Mesothelial cell of epicardium (in vitro differentiated cells): ENCODE results near the gene NAPB. TPM values are rescaled to one million over a fixed set of nuclear protein-coding genes. Genes with fewer than 3 reads are reported as not detected.
A peak's percentile ranks its signal among the peaks of the same experiment; 100 is the strongest.

ENCODE experiments used
- DNase-seq, 2 experiments: peaks; one replicate each; pipeline ENCODE4 v3.0.0; 2021; ENCODE audit warnings: low spot score in 2 of 2; ENCODE audit not compliant: unreplicated experiment in 2 of 2
- H3K27ac Mint-ChIP-seq: 2 replicates; pipeline ENCODE4 v1.8.0; 2021; ENCODE audit warnings: mixed read lengths
- H3K27me3 Mint-ChIP-seq: 2 replicates; pipeline ENCODE4 v1.8.0; 2021; ENCODE audit warnings: low read depth, mixed read lengths
- H3K36me3 Mint-ChIP-seq: 2 replicates; pipeline ENCODE4 v1.8.0; 2021; ENCODE audit warnings: mixed read lengths
- H3K4me1 Mint-ChIP-seq: 2 replicates; pipeline ENCODE4 v1.8.0; 2021; ENCODE audit warnings: mixed read lengths
- H3K4me3 Mint-ChIP-seq: 2 replicates; pipeline ENCODE4 v1.8.0; 2021; ENCODE audit warnings: mild to moderate bottlenecking, moderate library complexity, mixed read lengths
- H3K9me3 Mint-ChIP-seq: 2 replicates; pipeline ENCODE4 v1.8.0; 2021; ENCODE audit warnings: mixed read lengths
- CTCF ChIP-seq: fragments of 200-600 bp; sonication (generic); IDR thresholded peaks from one replicate; pipeline ENCODE4 v1.5.0; 2021; ENCODE audit warnings: antibody characterized with exemption; ENCODE audit not compliant: unreplicated experiment
- total RNA-seq: library from RNA; stranded (reverse); gene quantifications from 3 replicates; pipeline ENCODE4 v1.2.1, GENCODE V29; 2021

NAPB gene
- total RNA-seq, 1 donor from 2014 or later, result 18.0 TPM

- H3K4me1 Mint-ChIP-seq, result peaks cover 19% of the 10 kb centered on the region
- TF ChIP-seq CTCF, result no peak
- peaks cover 4% of the 10 kb centered on the region for H3K9me3 Mint-ChIP-seq
- DNase-seq, result no peak
- H3K4me3 Mint-ChIP-seq, result no peak overlapping the region
- H3K27me3 Mint-ChIP-seq, result no peaks in the 10 kb centered on the region
- H3K36me3 Mint-ChIP-seq, result no peaks in the 10 kb centered on the region
- no peak overlapping the region for H3K27ac Mint-ChIP-seq
Observed at GRCh38 chr20:23408957-23409356, 12.3 kb downstream of the NAPB start.

GRCh38 chr20:23407781-23408464 lies 13.4 kb downstream of the NAPB start:
- H3K4me3 Mint-ChIP-seq, result no peak overlapping the region
- no peak for TF ChIP-seq CTCF
- no peak overlapping the region for H3K27ac Mint-ChIP-seq
- H3K27me3 Mint-ChIP-seq, result no peaks in the 10 kb centered on the region
- DNase-seq, result no peak
- peaks cover 4% of the 10 kb centered on the region for H3K9me3 Mint-ChIP-seq
- no peaks in the 10 kb centered on the region for H3K36me3 Mint-ChIP-seq
- H3K4me1 Mint-ChIP-seq, result peaks cover 19% of the 10 kb centered on the region

- TF ChIP-seq CTCF, result no peak
- peaks cover 13% of the 10 kb centered on the region for H3K4me1 Mint-ChIP-seq
- peaks cover 4% of the 10 kb centered on the region for H3K9me3 Mint-ChIP-seq
- DNase-seq, result no peak
- H3K36me3 Mint-ChIP-seq, result peaks cover 5% of the 10 kb centered on the region
- no peak overlapping the region for H3K4me3 Mint-ChIP-seq
- no peaks in the 10 kb centered on the region for H3K27me3 Mint-ChIP-seq
- H3K27ac Mint-ChIP-seq, result no peak overlapping the region
Observed at GRCh38 chr20:23406880-23407279, 14.4 kb downstream of the NAPB start.

GRCh38 chr20:23404196-23404595 lies 17.1 kb downstream of the NAPB start:
- H3K4me3 Mint-ChIP-seq, result no peak overlapping the region
- TF ChIP-seq CTCF, result no peak
- H3K36me3 Mint-ChIP-seq, result peaks cover 10% of the 10 kb centered on the region
- H3K27me3 Mint-ChIP-seq, result no peaks in the 10 kb centered on the region
- peaks cover 3% of the 10 kb centered on the region for H3K4me1 Mint-ChIP-seq
- H3K9me3 Mint-ChIP-seq, result peaks cover 4% of the 10 kb centered on the region
- DNase-seq, result no peak
- H3K27ac Mint-ChIP-seq, result peak overlapping the region; percentile 19

GRCh38 chr20:23403751-23404150 lies 17.5 kb downstream of the NAPB start:
- no peaks in the 10 kb centered on the region for H3K27me3 Mint-ChIP-seq
- no peak for DNase-seq
- peaks cover 4% of the 10 kb centered on the region for H3K9me3 Mint-ChIP-seq
- no peak for TF ChIP-seq CTCF
- no peak overlapping the region for H3K4me3 Mint-ChIP-seq
- H3K36me3 Mint-ChIP-seq, result peaks cover 10% of the 10 kb centered on the region
- H3K27ac Mint-ChIP-seq, result no peak overlapping the region
- peaks cover 3% of the 10 kb centered on the region for H3K4me1 Mint-ChIP-seq
